Activated CD4-positive, CD25-positive, alpha-beta regulatory T cell treated with anti-CD3 and anti-CD28 coated beads, Interleukin-2, amount 50 U/mL, for 72 hours (primary cell): Measurements from ENCODE around the gene CCDC77.

Experiments
- DNase-seq: peaks from one replicate; pipeline ENCODE4 v3.0.0; 2021

CCDC77 gene

GRCh38 chr12:454833-455232, 53.4 kb downstream of the CCDC77 start:
- no peak for DNase-seq

GRCh38 chr12:455821-456220, 54.4 kb downstream of the CCDC77 start:
- DNase-seq = no peak

- no peak for DNase-seq
Measured at GRCh38 chr12:457676-458075, 56.2 kb downstream of the CCDC77 start.

GRCh38 chr12:459050-459429, 57.6 kb downstream of the CCDC77 start:
- DNase-seq = no peak

- DNase-seq = peak; percentile 40
Measured at GRCh38 chr12:459430-460258, 58.2 kb downstream of the CCDC77 start, which contains the start of gene B4GALNT3. TSS of gene B4GALNT3 (plus strand) at chr12:459939. CDS start at chr12:460377, 438 bp downstream.

GRCh38 chr12:460261-461230, 59.1 kb downstream of the CCDC77 start:
- no peak for DNase-seq

GRCh38 chr12:461425-461824, 60.0 kb downstream of the CCDC77 start:
- DNase-seq = no peak

GRCh38 chr12:462936-463705, 61.7 kb downstream of the CCDC77 start:
- no peak for DNase-seq

- DNase-seq = no peak
Measured at GRCh38 chr12:464484-465267, 63.2 kb downstream of the CCDC77 start.

GRCh38 chr12:466039-466438, 64.6 kb downstream of the CCDC77 start:
- no peak for DNase-seq

- DNase-seq = no peak
Measured at GRCh38 chr12:466762-467161, 65.3 kb downstream of the CCDC77 start.

- DNase-seq = no peak
Measured at GRCh38 chr12:467591-467990, 66.1 kb downstream of the CCDC77 start.

GRCh38 chr12:468671-469389, 67.4 kb downstream of the CCDC77 start:
- no peak for DNase-seq

GRCh38 chr12:470133-470532, 68.7 kb downstream of the CCDC77 start:
- DNase-seq = no peak

- DNase-seq = no peak
Measured at GRCh38 chr12:473198-473597, 71.8 kb downstream of the CCDC77 start.

- no peak for DNase-seq
Measured at GRCh38 chr12:473863-474577, 72.6 kb downstream of the CCDC77 start.

GRCh38 chr12:475286-475685, 73.8 kb downstream of the CCDC77 start:
- no peak for DNase-seq

- DNase-seq = no peak
Measured at GRCh38 chr12:479161-479560, 77.7 kb downstream of the CCDC77 start.

- no peak for DNase-seq
Measured at GRCh38 chr12:480831-481816, 79.7 kb downstream of the CCDC77 start.
